ENCODE measurements around the gene SLC17A2.

Gene SLC17A2

GRCh38 chr6:25919657-25920056, 10.8 kb downstream of the SLC17A2 start:
- Histone ChIP-seq H3F3A (ENCODE audit: control insufficient read depth, insufficient read depth) (no peaks in the 10 kb centered on the region), H3K4me1 (ENCODE audit: control insufficient read depth, low read length) (no peaks in the 10 kb centered on the region), H3K9me3 (ENCODE audit: control insufficient read depth, insufficient read depth, low read length) (no peaks in the 10 kb centered on the region), H3K4me2 (ENCODE audit: low read length) (no peak overlapping the region), H3K9me2 (replicated peaks; ENCODE audit: control insufficient read depth, low read length) (no peaks in the 10 kb centered on the region), H3K36me3 (ENCODE audit: control insufficient read depth, low read length) (no peaks in the 10 kb centered on the region), H3K4me3 (ENCODE audit: low read length) (no peak overlapping the region), H3K27ac (ENCODE audit: low read depth, low read length) (no peak overlapping the region), H4K20me1 (ENCODE audit: control insufficient read depth, insufficient read depth, low read depth, low read length) (no peaks in the 10 kb centered on the region), H3K27me3 (ENCODE audit: control insufficient read depth, low read length) (no peaks in the 10 kb centered on the region), H3K79me2 (ENCODE audit: control insufficient read depth, low read length) (no peaks in the 10 kb centered on the region)
- TF ChIP-seq, protein P1, sequence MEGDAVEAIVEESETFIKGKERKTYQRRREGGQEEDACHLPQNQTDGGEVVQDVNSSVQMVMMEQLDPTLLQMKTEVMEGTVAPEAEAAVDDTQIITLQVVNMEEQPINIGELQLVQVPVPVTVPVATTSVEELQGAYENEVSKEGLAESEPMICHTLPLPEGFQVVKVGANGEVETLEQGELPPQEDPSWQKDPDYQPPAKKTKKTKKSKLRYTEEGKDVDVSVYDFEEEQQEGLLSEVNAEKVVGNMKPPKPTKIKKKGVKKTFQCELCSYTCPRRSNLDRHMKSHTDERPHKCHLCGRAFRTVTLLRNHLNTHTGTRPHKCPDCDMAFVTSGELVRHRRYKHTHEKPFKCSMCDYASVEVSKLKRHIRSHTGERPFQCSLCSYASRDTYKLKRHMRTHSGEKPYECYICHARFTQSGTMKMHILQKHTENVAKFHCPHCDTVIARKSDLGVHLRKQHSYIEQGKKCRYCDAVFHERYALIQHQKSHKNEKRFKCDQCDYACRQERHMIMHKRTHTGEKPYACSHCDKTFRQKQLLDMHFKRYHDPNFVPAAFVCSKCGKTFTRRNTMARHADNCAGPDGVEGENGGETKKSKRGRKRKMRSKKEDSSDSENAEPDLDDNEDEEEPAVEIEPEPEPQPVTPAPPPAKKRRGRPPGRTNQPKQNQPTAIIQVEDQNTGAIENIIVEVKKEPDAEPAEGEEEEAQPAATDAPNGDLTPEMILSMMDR (IDR thresholded peaks at IDR 0.05; ENCODE audit: low read depth, low read length, poor library complexity, severe bottlenecking) = no peak
- TF ChIP-seq EZH2phosphoT487 (IDR thresholded peaks at IDR 0.05; ENCODE audit: borderline replicate concordance, low read length) = no peak

DNA sequence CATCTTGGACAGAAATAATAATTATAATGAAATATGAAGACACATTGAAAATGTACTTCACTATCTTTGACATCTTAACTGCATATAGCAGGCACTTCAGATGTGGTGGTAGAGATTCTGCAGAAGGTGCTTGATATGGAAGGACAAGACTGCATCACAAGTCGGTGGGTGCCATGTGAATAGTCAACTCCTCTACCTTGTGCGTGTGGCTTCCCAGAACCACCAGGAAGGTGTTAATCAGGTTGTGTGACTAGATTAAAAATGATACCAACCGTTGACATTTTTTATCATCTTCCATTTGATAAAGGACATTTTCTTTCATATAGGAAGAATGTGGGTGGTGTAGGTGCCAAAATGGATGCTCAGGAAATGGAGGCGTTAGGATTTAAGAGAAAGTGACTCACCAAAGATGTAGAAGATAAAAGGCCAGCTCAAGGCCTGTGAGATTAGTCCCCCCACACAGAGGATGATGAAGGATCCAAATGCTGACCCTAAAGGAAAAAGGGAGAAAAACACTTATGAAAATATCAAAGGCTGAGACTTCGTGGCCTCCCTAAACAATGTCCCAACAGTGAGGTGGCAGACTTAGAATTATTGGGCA, 12.3 kb downstream of the SLC17A2 start:
- H3F3A ChIP-seq (ENCODE audit: control insufficient read depth, insufficient read depth) = no peaks in the 10 kb centered on the region
- no peaks in the 10 kb centered on the region for H3K9me2 ChIP-seq (replicated peaks; ENCODE audit: control insufficient read depth, low read length)
- TF ChIP-seq, protein P1 (IDR thresholded peaks at IDR 0.05; ENCODE audit: low read depth, low read length, poor library complexity, severe bottlenecking) = no peak
- TF ChIP-seq EZH2phosphoT487 (IDR thresholded peaks at IDR 0.05; ENCODE audit: borderline replicate concordance, low read length) = no peak

DNA sequence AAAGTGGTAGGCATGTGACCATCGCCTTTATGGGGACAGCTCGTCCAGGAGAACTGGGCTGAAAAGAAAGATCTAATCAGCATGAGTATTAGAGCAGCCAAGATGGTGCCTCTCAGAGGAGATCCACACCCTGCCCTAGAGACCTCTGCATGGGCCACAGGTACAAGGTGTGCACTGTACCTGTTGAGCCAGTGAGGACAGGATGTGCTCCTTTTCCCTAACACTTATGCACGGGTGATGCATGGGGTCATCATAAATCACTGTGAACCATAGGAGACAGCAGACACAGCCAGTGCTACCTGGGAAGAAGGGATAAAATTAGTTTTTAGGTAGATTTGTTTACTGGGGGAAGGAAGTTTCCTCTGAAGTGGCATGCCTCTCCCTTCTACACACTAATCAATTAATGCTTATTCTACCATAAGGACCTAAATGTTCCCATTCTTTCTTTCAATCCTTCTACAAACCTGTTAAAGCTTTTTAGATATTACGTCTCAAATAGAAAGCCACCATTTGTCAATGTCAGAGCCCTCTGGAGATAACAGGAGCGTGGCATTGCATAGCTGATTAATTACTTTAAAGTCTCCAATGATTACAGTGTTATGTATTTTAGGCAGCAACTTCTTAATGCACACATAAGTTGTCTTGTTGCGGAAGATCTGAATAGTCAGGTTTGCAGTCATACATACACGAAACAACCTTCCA, 13.6 kb downstream of the SLC17A2 start:
- Histone ChIP-seq H3K27me3 (ENCODE audit: control insufficient read depth, low read length) (no peaks in the 10 kb centered on the region), H3K4me2 (ENCODE audit: low read length) (no peak overlapping the region), H3F3A (ENCODE audit: control insufficient read depth, insufficient read depth) (no peaks in the 10 kb centered on the region), H3K36me3 (ENCODE audit: control insufficient read depth, low read length) (no peaks in the 10 kb centered on the region), H3K4me1 (ENCODE audit: control insufficient read depth, low read length) (no peaks in the 10 kb centered on the region), H3K9me2 (replicated peaks; ENCODE audit: control insufficient read depth, low read length) (no peaks in the 10 kb centered on the region), H4K20me1 (ENCODE audit: control insufficient read depth, insufficient read depth, low read depth, low read length) (no peaks in the 10 kb centered on the region), H3K4me3 (ENCODE audit: low read length) (no peak overlapping the region), H3K79me2 (ENCODE audit: control insufficient read depth, low read length) (no peaks in the 10 kb centered on the region), H3K9me3 (ENCODE audit: control insufficient read depth, insufficient read depth, low read length) (no peaks in the 10 kb centered on the region), H3K27ac (ENCODE audit: low read depth, low read length) (no peak overlapping the region)
- no peak for TF ChIP-seq EZH2phosphoT487 (IDR thresholded peaks at IDR 0.05; ENCODE audit: borderline replicate concordance, low read length)
- TF ChIP-seq, protein P1 (IDR thresholded peaks at IDR 0.05; ENCODE audit: low read depth, low read length, poor library complexity, severe bottlenecking) = no peak

More for the DNA sequence above, 12.3 kb downstream of the SLC17A2 start:
- Histone ChIP-seq H4K20me1 (ENCODE audit: control insufficient read depth, insufficient read depth, low read depth, low read length) (no peaks in the 10 kb centered on the region), H3K4me3 (ENCODE audit: low read length) (no peak overlapping the region), H3K27ac (ENCODE audit: low read depth, low read length) (no peak overlapping the region), H3K9me3 (ENCODE audit: control insufficient read depth, insufficient read depth, low read length) (no peaks in the 10 kb centered on the region), H3K4me2 (ENCODE audit: low read length) (no peak overlapping the region), H3K79me2 (ENCODE audit: control insufficient read depth, low read length) (no peaks in the 10 kb centered on the region), H3K27me3 (ENCODE audit: control insufficient read depth, low read length) (no peaks in the 10 kb centered on the region), H3K36me3 (ENCODE audit: control insufficient read depth, low read length) (no peaks in the 10 kb centered on the region), H3K4me1 (ENCODE audit: control insufficient read depth, low read length) (no peaks in the 10 kb centered on the region)

Data from DOHH2 (cell line).